Measurements from ENCODE around the gene FOXS1. TPM values are rescaled to one million over a fixed set of nuclear protein-coding genes. Genes with fewer than 3 reads are reported as not detected.

The FOXS1 gene
- total RNA-seq (1 to 10 TPM; 1.4 to 6.5 (median 2.5) TPM), polyA plus RNA-seq (1 to 10 TPM; 6.0 to 7.5 TPM)
- long read RNA-seq, donor 1, result 0 reads
- long read RNA-seq, donor 2, partial matches to known transcripts, result 0 of 2 reads
- long read RNA-seq, donor 2, other reads (novel, unspliced or antisense), result 0 of 2 reads
- long read RNA-seq, donor 3, partial matches to known transcripts, result 0 of 1 reads
- long read RNA-seq, donor 3, other reads (novel, unspliced or antisense), result 0 of 1 reads

DNA sequence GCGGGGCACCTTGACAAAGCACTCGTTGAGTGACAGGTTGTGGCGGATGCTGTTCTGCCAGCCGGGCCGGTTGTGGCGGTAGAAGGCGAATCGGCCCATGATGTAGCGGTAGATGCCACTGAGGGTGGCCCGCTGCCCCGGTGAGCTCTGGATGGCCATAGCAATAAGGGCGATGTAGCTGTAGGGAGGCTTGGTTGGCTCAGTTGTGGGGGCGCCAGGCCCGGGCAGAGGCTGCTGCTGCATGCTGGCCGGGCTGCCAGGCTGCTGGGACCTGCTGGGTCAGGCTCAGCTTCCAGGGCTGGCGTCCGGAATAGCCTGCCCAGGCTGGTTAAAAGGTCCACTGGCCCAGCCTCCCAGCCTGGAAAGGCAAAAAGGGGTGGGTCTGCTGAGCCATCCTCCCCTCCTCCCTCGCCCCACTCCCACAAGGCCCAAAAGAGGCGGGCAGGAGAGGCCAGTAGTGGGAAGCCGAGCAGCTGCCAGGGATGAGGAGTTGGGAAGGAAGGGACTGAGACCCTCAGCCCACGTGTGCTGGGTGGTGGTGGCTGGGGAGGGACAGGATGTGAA, at the start of gene FOXS1:
TSS of gene FOXS1 (minus strand) at position 305 of the 564 bp plus-strand sequence. CDS start at position 243, 62 bp downstream.
- intact Hi-C loops (cut with DNase I), result loop anchor here in 1 of 10 donors (10.0 kb wide), 1 partner anchor 239 kb away; no protein-coding TSS in a partner anchor
- peak; percentile 64 to 80 for DNase-seq
- H3K4me1 ChIP-seq, result peaks cover 4 to 51% (median 27%) of the 10 kb centered on the region in 9 donors
- peak; percentile 47 to 81 (median 72) for ATAC-seq
- H3K27ac ChIP-seq, result peak within 1 kb of the TSS; percentile 27 to 91 (median 78)
- no peak for TF ChIP-seq CTCF (IDR thresholded peaks at IDR 0.05)
- no peaks in the 10 kb centered on the region for H3K9me3 ChIP-seq
- H3K27me3 ChIP-seq, result peaks cover 0 to 25% (median 19%) of the 10 kb centered on the region in 7 donors
- 60 to 61% methylated on average over 21 of the region's 21 CpGs for WGBS, 2 donors
- H3K4me3 ChIP-seq, result peak within 1 kb of the TSS; percentile 18 to 63 (median 48)
- no peaks in the 10 kb centered on the region for H3K36me3 ChIP-seq

DNA sequence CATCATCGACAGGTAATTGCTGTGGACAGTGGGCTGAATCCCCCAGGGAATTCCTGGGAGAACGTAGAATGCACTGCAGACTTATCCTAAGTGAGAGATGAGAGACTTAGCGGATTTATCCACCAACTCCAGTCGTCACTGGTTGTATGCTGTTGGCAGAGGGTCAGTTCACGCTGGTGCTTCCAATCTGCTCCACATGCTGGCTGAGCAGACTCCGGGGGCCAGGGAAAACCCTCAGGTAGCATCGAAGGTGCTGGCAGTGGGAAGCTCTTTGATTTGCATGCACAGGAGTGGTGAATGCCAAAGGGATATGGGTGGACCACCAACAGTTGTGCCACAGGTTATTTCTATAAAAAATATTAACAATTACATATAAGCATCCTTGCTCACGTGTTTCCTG, 45.2 kb upstream of the FOXS1 start:
- H3K9me3 ChIP-seq, result no peaks in the 10 kb centered on the region
- no peak for DNase-seq
- H3K4me1 ChIP-seq, result peaks cover 0 to 11% (median 4%) of the 10 kb centered on the region in 9 donors
- TF ChIP-seq CTCF (IDR thresholded peaks at IDR 0.05), result no peak
- H3K27me3 ChIP-seq, result peaks cover 0 to 6% (median 0%) of the 10 kb centered on the region in 7 donors
- H3K27ac ChIP-seq, result no peak overlapping the region
- WGBS, 2 donors, result 62 to 65% methylated on average over 8 of the region's 8 CpGs
- intact Hi-C loops (cut with DNase I), result no loop called here
- no peaks in the 10 kb centered on the region for H3K36me3 ChIP-seq
- no peak for ATAC-seq
- H3K4me3 ChIP-seq, result no peak overlapping the region

DNA sequence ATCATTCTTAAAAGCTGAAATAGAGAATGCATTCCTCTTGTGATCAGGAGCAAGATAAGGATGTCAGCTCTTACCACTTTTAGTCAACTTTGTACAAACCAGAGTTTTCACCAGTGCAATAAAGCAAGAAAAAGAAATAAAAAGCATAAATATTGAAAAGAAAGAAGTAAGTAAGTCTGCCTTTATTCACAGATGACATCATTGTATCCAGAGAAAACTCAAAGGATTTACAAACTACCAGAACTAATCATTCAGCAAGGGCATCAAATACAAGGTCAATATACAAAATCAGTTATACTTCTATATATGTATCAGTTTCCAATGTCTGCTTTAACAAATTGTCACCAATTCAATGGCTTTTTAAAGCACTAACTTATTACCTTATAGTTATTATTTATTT, 38.4 kb upstream of the FOXS1 start:
- TF ChIP-seq CTCF (IDR thresholded peaks at IDR 0.05), result no peak
- no peak overlapping the region for H3K27ac ChIP-seq
- H3K36me3 ChIP-seq, result no peaks in the 10 kb centered on the region
- peaks cover 0 to 10% (median 0%) of the 10 kb centered on the region in 9 donors for H3K4me1 ChIP-seq
- H3K4me3 ChIP-seq, result no peak overlapping the region
- no peaks in the 10 kb centered on the region for H3K9me3 ChIP-seq
- intact Hi-C loops (cut with DNase I), result loop anchor here in 1 of 10 donors (10.0 kb wide), 1 partner anchor 61 kb away; no protein-coding TSS in a partner anchor
- DNase-seq (no peak), ATAC-seq (no peak)
- no peaks in the 10 kb centered on the region for H3K27me3 ChIP-seq

DNA sequence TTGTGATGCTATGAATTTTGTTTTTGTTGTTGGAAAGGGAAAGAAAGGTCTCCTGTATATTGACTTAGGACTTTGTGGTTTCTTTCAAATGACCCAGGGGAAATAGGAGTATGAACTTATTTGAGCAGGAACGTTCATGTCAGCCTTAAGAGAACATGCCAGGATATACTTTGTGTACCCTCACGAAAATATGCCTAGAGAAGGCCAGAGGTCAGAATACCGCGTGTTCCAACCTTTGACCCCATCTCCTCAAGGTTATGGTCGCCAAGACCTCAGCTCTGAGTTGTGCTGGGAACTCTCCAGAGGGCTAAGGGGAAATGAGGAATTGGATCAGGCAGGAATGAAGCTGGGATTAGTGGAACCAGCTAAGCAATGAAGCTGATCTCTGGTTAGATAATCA, 36.5 kb upstream of the FOXS1 start:
- 62 to 63% methylated on average over 5 of the region's 5 CpGs for WGBS, 2 donors
- intact Hi-C loops (cut with DNase I), result loop anchor here in 1 of 10 donors (10.0 kb wide), 1 partner anchor 63 kb away; no protein-coding TSS in a partner anchor
- Histone ChIP-seq H3K4me3 (no peak overlapping the region), H3K9me3 (peaks cover 0 to 11% (median 0%) of the 10 kb centered on the region in 11 donors), H3K36me3 (no peaks in the 10 kb centered on the region), H3K27ac (no peak overlapping the region), H3K27me3 (no peaks in the 10 kb centered on the region), H3K4me1 (peaks cover 0 to 11% (median 0%) of the 10 kb centered on the region in 9 donors)
- no peak for DNase-seq
- ATAC-seq, result no peak
- no peak for TF ChIP-seq CTCF (IDR thresholded peaks at IDR 0.05)
